GM12864 (cell line): ENCODE data around the gene MAP3K4.

Source experiments
- DNase-seq: peaks from one replicate; pipeline ENCODE4 v3.0.0-alpha.2; 2011; ENCODE audit warnings: low read depth
- H3K4me3 ChIP-seq: 2 replicates; pipeline ENCODE4 v1.5.1; 2011; ENCODE audit warnings: mild to moderate bottlenecking, low read depth, low read length, control low read depth
- TF ChIP-seq, protein P1 (sequence below): IDR thresholded peaks from 2 replicates; pipeline ENCODE4 v1.5.1; 2011; ENCODE audit warnings: low read depth, mild to moderate bottlenecking, moderate library complexity, low read length, control low read depth, inconsistent platforms; ENCODE audit errors: missing control alignments

Gene MAP3K4

DNA sequence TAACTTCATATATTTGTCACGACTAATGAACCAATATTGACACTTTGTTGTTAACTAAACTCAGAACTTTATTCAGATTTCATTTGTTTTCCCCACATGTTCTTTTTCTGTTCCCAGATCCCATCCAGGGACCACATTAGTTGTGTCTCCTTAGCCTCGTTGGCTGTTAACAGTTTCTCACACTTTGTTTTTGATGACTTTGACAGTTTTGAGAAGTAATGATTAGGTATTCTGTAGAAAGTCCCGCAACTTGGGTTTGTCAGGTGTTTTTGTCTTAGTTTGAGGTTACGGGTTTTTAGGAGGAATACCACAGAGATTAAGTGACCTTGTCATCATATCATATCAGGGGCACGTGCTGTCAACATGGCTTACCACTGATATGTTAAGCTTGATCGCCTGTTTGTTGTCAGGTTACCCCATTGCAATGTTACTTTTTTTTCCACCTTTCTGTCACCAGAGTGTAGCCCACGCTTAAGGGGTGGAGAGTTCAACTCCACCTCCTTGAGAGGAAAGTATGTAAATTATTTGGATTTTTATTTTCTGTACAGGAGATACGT, 32.9 kb downstream of the MAP3K4 start:
- TF ChIP-seq, protein P1, sequence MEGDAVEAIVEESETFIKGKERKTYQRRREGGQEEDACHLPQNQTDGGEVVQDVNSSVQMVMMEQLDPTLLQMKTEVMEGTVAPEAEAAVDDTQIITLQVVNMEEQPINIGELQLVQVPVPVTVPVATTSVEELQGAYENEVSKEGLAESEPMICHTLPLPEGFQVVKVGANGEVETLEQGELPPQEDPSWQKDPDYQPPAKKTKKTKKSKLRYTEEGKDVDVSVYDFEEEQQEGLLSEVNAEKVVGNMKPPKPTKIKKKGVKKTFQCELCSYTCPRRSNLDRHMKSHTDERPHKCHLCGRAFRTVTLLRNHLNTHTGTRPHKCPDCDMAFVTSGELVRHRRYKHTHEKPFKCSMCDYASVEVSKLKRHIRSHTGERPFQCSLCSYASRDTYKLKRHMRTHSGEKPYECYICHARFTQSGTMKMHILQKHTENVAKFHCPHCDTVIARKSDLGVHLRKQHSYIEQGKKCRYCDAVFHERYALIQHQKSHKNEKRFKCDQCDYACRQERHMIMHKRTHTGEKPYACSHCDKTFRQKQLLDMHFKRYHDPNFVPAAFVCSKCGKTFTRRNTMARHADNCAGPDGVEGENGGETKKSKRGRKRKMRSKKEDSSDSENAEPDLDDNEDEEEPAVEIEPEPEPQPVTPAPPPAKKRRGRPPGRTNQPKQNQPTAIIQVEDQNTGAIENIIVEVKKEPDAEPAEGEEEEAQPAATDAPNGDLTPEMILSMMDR: no peak
- no peak for DNase-seq
- no peak overlapping the region for H3K4me3 ChIP-seq

DNA sequence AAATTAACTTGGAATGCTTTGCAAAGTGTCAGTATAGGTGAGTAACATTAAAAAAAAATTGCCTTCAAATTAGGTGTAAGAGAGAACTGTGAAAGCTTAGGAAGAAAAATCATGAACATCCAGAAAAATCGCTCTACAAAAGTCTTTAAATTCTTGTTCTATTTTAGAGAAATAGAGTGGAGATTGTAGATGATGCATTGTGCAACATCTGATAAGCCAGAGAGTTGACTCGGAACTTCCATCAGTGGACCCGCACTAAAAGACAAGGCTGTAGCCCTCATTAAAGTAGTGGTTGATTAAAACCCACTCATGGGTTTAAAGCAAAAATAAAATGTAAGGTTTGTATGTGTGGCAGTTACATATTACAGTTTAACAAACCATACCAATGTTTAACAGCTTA, 35.8 kb downstream of the MAP3K4 start:
- TF ChIP-seq, protein P1: no peak
- no peak for DNase-seq

DNA sequence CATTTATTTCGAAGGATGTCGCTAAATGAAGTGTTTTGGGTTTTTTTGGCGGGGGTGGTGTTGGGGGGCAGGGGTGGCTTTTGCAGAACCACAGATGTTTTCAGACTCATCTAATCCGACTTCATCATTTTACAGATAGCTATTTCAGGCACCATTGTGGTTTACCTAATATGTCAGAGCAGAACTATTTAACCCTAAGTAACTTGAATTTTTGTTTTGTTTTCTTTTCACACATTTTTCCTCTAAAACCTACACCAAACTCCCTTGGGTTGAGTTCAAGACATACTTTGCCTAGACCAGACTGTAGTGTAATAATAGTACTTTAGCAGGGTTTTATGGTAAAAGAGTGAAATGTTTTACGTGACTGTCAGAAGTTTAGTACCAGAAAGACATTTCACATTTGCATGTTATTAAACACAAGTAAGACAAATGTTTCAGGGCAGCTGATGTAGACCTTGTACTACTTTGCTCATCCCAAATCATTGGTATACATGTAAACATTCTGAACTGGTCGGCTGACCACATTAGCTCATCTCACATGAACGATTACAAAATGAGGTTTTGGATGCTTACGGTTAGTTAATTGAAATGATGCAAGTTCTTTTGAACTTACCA, 37.7 kb downstream of the MAP3K4 start:
- TF ChIP-seq, protein P1: no peak
- DNase-seq: peak; percentile 53
- peak overlapping the region; percentile 19; the same call in 1 of the 2 replicates for H3K4me3 ChIP-seq

More for the DNA sequence above, 35.8 kb downstream of the MAP3K4 start:
- no peak overlapping the region for H3K4me3 ChIP-seq

DNA sequence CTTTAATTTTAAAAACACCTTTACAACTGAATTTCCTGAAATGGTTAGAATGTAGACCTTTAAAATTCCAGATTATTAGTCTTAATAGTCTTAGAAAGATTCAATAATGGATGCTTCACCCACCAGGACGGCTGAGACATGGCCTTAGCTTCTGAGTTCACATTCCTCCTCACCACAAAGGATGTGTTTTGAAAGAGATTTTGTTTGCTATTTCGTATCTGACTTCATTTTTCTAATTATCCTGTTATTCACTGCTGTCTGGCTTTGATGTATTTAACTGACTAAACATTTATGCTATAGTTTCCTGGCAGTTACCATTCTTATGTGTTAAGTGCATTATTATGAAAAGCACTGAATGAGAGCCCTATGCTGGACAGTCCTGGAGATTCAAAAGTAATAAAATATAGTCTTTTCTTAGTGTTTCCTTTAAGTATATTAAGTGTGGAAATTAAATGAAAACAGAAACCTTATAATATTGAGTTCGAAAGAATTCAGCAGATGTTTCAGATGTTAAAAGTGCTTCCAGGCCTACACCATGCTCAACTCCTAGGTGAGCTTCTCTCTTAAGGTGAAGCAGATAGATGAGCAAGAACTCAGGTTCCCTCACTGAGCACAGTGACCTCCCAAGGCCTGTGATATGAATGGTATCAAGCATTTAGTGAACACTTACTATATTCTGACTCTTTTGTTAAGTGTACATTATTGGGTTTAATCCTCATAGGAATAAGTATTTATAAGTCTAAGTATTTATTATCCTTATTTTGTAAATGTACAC, 40.3 kb downstream of the MAP3K4 start:
- no peak for DNase-seq
- TF ChIP-seq, protein P1: no peak
- no peak overlapping the region for H3K4me3 ChIP-seq

DNA sequence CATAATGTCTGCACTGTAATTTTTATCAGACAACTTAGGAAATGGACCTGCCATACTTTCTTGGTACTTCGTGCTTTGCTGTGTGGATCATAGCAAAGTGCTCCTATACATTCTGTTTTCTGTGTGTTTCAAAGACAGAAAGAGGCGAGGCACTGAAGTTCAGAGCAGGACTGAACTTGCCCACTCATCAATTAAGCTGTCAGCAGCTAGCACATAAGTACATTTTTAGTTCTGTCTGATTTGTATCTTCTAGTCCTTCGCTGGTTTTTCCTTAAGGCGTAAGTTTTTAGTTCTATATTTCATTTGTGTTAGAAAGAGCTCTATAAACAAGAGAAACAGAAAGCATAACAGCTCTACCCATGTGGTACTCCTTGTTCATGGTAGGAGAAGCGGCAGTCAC, 42.1 kb downstream of the MAP3K4 start:
- DNase-seq: no peak
- no peak overlapping the region for H3K4me3 ChIP-seq
- TF ChIP-seq, protein P1: no peak

DNA sequence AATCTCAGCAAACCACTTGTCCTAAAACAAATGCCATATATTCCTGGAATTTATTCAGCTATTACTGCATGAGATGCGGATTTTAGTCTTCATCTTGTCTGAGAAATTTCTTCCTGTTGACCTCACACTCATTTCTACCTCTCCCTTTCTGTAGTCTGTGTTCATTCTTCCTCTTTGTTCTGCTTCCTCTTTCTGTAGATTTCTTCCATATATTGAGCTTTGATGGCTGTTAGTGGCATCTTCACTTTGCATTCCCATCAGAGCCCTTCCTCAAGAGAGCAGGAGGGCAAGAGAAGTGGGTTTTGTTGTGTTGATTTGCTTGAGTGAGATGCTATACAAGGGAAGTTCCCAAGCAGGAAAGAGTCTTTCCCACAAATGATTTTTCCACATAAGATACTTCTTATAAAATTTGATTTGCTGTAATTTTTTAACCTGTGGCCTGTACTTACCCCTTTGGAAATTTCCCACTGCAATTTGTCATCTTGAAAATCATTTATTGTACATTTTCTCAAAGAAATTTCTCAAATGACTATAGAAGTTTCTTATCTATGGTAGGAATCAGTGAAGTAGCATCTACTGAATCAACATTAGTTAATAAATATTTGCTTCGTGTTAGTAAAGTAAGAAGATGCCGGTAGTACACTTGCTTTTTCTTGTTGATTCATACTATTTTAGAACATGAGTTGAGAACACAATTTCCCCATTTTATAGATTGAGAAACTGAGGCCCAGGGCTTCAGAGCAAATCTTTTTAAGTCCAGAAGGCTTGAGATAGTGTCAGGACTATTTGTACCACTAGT, 43.8 kb downstream of the MAP3K4 start:
- no peak overlapping the region for H3K4me3 ChIP-seq
- TF ChIP-seq, protein P1: no peak
- DNase-seq: no peak
